ENCODE measurements around the gene OR1J2.

The OR1J2 gene

DNA sequence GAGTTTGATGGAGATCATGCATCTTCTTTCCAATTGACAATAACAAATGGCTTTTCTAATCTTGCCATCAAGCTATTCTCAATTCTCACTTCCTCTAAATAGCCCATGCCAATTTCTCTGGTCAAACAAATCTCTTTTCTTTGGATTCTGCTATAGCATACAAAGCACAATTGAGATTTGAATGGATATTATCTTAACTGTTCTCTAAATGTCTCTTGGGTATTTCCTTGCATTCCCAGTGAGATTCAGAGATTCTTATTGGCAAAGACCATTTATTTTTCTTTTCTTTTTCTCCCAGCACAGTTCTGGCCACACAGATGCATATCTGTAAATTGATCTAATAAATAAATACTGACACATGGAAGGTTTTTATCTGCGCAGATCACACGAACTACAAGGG is 42.2 kb downstream of the OR1J2 start, which contains the start of gene OR1N2:
Gene OR1N2 (plus strand): TSS at position 301 of the 400 bp plus-strand sequence. CDS start 100 bp downstream, outside the sequence.
- DNase-seq = no peak

All from NCI-H1930 (cell line).